Testis (tissue), 3 donors: Measurements from ENCODE around the gene CDIPT. TPM values are rescaled to one million over a fixed set of nuclear protein-coding genes. Genes with fewer than 3 reads are reported as not detected.

Source experiments
- DNase-seq: peaks from one replicate; pipeline ENCODE4 v3.0.0-alpha.2; 2019
- H3K27ac ChIP-seq, 2 donors: fragments of 200-600 bp; sonication (generic); one replicate each; pipeline ENCODE4 v1.5.1; 2019
- H3K27me3 ChIP-seq: fragments of 200-600 bp; sonication (generic); one replicate; pipeline ENCODE4 v1.5.1; 2019
- H3K36me3 ChIP-seq: fragments of 200-600 bp; sonication (generic); one replicate; pipeline ENCODE4 v1.5.1; 2017; ENCODE audit warnings: low read depth; ENCODE audit errors: missing control alignments
- H3K4me1 ChIP-seq: fragments of 200-600 bp; sonication (generic); one replicate; pipeline ENCODE4 v1.5.1; 2019
- H3K4me3 ChIP-seq, 2 donors: fragments of 200-600 bp; sonication (generic); one replicate each; pipeline ENCODE4 v1.5.1; 2017 to 2019
- H3K9me3 ChIP-seq: fragments of 200-600 bp; sonication (generic); one replicate; pipeline ENCODE4 v1.5.1; 2017
- POLR2A ChIP-seq: fragments of 450-650 bp; IDR thresholded peaks from one replicate; pipeline ENCODE4 v1.6.1; 2017; ENCODE audit warnings: antibody characterized with exemption, mild to moderate bottlenecking, moderate library complexity
- WGBS, 2 donors: methylation state at CpG; one replicate each; pipeline ENCODE4 v1.1.5; 2018; 5-methylcytosine and 5-hydroxymethylcytosine counted together
- intact Hi-C: fragments of 100-400 bp; cut with DNase I; formaldehyde crosslinking; loops from one replicate; pipeline ENCODE4 v1.15.1; 2023; ENCODE audit warnings: low total_unique reads
- polyA plus RNA-seq: library from polyadenylated mRNA; stranded (reverse); fragments of 350-450 nt; fragmentation: Illumina TruSeq; extraction: RNeasy Lipid Tissue Mini Kit (QIAGEN cat#74804); gene quantifications from one replicate; pipeline ENCODE4 v1.2.3, GENCODE V29; 2014; ENCODE audit warnings: low read depth, low replicate concordance; ENCODE audit not compliant: insufficient read depth
- total RNA-seq, 2 donors: library from RNA; depleted of rRNA; stranded (reverse); fragments of >200 nt; gene quantifications; one replicate each; pipeline ENCODE4 v1.2.3, GENCODE V29; 2016
- TF ChIP-seq, protein P1 (sequence below), 3 experiments: fragments of 450-650 bp in 2 of 3; fragments of 200-600 bp in 1 of 3; sonication (generic) in 1 of 3; IDR thresholded peaks; one replicate each; pipeline ENCODE4 v1.5.1; 2016 to 2019; ENCODE audit warnings: antibody characterized with exemption in 3 of 3, mild to moderate bottlenecking in 2 of 3, moderate library complexity in 1 of 3

CDIPT gene
- total and polyA plus RNA-seq, 3 donors from 2014 or later = 68.7 to 100 (median 90.3) TPM

DNA sequence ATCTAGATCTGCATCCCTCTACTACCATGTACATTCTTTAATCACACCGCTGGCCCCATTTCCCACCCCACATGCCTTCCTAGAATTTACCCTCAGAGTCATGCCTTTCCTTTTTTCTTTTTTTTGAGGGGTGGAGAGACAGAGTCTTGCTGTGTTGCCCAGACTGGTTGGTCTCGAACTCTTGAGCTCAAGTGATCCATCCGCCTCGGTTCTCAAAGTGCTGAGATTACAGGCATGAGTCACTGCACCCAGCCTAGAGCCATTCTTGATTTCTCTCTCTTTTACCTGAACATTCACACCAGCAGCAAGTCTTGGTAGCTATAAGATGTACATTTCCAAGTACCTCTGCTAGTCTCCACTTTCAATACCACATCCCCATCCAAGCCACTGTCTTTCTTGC is 44.9 kb downstream of the CDIPT start:
- Histone ChIP-seq H3K4me1 (peaks cover 53% of the 10 kb centered on the region), H3K9me3 (no peaks in the 10 kb centered on the region), H3K4me3 (no peak overlapping the region), H3K36me3 (no peaks in the 10 kb centered on the region), H3K27me3 (no peaks in the 10 kb centered on the region), H3K27ac (no peak overlapping the region)
- no peak for DNase-seq
- TF ChIP-seq, protein P1, sequence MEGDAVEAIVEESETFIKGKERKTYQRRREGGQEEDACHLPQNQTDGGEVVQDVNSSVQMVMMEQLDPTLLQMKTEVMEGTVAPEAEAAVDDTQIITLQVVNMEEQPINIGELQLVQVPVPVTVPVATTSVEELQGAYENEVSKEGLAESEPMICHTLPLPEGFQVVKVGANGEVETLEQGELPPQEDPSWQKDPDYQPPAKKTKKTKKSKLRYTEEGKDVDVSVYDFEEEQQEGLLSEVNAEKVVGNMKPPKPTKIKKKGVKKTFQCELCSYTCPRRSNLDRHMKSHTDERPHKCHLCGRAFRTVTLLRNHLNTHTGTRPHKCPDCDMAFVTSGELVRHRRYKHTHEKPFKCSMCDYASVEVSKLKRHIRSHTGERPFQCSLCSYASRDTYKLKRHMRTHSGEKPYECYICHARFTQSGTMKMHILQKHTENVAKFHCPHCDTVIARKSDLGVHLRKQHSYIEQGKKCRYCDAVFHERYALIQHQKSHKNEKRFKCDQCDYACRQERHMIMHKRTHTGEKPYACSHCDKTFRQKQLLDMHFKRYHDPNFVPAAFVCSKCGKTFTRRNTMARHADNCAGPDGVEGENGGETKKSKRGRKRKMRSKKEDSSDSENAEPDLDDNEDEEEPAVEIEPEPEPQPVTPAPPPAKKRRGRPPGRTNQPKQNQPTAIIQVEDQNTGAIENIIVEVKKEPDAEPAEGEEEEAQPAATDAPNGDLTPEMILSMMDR (IDR thresholded peaks at IDR 0.05) = no peak
- TF ChIP-seq POLR2A = no peak
- WGBS, 2 donors = 87 to 90% methylated on average over 4 of the region's 4 CpGs
- intact Hi-C loops = no loop called here

DNA sequence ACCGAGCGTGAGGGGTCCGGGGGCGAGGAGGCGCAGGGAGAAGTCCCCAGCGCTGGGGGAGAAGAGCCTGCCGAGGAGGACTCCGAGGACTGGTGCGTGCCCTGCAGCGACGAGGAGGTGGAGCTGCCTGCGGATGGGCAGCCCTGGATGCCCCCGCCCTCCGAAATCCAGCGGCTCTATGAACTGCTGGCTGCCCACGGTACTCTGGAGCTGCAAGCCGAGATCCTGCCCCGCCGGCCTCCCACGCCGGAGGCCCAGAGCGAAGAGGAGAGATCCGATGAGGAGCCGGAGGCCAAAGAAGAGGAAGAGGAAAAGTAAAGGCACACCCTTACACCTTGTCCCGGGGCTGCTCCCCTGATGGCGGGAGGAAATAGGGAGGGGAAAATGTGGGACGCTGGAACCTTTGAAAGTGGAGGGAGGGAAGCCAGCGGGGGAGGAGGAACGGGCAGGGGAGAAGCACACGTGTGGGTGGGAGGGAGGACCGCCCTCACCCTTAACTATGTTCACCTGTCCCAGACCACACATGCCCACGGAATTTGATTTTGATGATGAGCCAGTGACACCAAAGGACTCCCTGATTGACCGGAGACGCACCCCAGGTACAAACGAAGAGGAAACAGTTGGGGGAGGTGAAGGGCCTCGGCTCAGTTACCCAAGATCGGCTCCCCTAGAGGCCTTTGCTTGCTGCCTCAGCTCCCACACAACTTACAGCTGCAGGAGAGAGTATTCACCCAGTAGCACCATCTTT is 46.2 kb downstream of the CDIPT start:
- Histone ChIP-seq H3K4me1 (peaks cover 53% of the 10 kb centered on the region), H3K27me3 (no peaks in the 10 kb centered on the region), H3K9me3 (no peaks in the 10 kb centered on the region), H3K36me3 (no peaks in the 10 kb centered on the region), H3K4me3 (peak overlapping the region; percentile 75 to 78), H3K27ac (peak overlapping the region; percentile 91 to 98)
- DNase-seq = peak; percentile 72
- intact Hi-C loops = no loop called here
- TF ChIP-seq, protein P1 (IDR thresholded peaks at IDR 0.05) = no peak
- no peak for TF ChIP-seq POLR2A
- WGBS, 2 donors = 3 to 5% methylated on average over 29 to 37 of the region's 37 CpGs

- peak within 1 kb of the TSS; percentile 75 to 78 for H3K4me3 ChIP-seq
- DNase-seq = peak; percentile 99
- H3K9me3 ChIP-seq = no peaks in the 10 kb centered on the region
- intact Hi-C loops = no loop called here
- peaks cover 53% of the 10 kb centered on the region for H3K4me1 ChIP-seq
- H3K27ac ChIP-seq = peak within 1 kb of the TSS; percentile 91 to 98
- H3K36me3 ChIP-seq = no peaks in the 10 kb centered on the region
- peak; percentile 19 for TF ChIP-seq POLR2A
- TF ChIP-seq, protein P1 (IDR thresholded peaks at IDR 0.05) = peak; percentile 72 to 91 (median 76)
- WGBS, 2 donors = 0% methylated on average over 35 to 53 of the region's 70 CpGs
- H3K27me3 ChIP-seq = no peaks in the 10 kb centered on the region
Measured at GRCh38 chr16:29815793-29816693, 47.0 kb downstream of the CDIPT start, which contains the start of gene PAGR1. PAGR1 (plus strand) TSS chr16:29816152; CDS start chr16:29816526, 374 bp downstream.

GRCh38 chr16:29815032-29815721 is 47.8 kb downstream of the CDIPT start:
- Histone ChIP-seq H3K36me3 (no peaks in the 10 kb centered on the region), H3K27ac (peak overlapping the region; percentile 52 to 98), H3K4me1 (peaks cover 61% of the 10 kb centered on the region), H3K9me3 (no peaks in the 10 kb centered on the region), H3K27me3 (no peaks in the 10 kb centered on the region), H3K4me3 (peak overlapping the region; percentile 75 to 78)
- peak; percentile 48 for DNase-seq
- intact Hi-C loops = no loop called here
- 3 to 5% methylated on average over 28 to 39 of the region's 39 CpGs for WGBS, 2 donors
- no peak for TF ChIP-seq POLR2A
- TF ChIP-seq, protein P1 (IDR thresholded peaks at IDR 0.05) = no peak
